HG03432 (cell line): ENCODE measurements around the gene PCDHGA5.
A peak's percentile ranks its signal among the peaks of the same experiment; 100 is the strongest.
"Not testable (repeated sequence)": the region's sequence is repeated elsewhere in the genome, so short reads cannot be mapped to it uniquely, and the experiment has no call there.

ENCODE experiments used
- ATAC-seq: cut with Tn5 transposase; IDR thresholded peaks from one replicate; pipeline ENCODE4 v1.9.1; 2021; ENCODE audit warnings: mild to moderate bottlenecking, moderate library complexity; ENCODE audit not compliant: unreplicated experiment

Gene PCDHGA5

DNA sequence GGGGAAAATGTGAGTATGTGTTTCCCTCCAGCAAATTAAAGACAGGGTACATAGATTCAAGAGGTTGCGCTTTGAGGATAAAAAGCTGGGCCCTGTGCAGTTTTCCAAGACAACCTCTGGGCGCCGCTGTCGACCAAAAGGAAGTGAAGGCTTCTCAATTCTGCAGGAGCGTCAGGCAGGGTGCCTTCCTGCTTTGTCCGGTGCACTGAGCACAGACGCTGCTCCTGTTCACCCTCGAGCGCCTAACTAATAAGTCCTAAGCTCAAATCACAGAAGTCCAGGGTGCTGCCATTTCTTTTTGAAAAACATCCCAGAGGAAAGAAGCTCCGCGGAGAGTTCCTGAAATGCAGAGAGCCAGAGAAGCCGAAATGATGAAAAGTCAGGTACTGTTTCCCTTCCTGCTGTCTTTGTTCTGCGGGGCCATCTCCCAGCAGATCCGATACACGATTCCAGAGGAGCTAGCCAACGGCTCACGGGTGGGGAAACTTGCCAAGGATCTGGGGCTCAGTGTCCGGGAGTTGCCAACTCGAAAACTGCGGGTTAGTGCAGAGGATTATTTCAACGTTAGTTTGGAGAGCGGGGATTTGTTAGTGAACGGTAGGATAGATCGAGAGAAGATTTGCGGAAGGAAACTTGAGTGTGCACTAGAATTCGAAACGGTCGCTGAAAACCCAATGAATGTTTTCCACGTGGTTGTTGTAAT is 13.9 kb upstream of the PCDHGA5 start, which contains the start of gene PCDHGB1:
TSS of gene PCDHGB1 (plus strand) at position 183 of the 703 bp plus-strand sequence. CDS start at position 345, 162 bp downstream.
- ATAC-seq = peak; percentile 91

DNA sequence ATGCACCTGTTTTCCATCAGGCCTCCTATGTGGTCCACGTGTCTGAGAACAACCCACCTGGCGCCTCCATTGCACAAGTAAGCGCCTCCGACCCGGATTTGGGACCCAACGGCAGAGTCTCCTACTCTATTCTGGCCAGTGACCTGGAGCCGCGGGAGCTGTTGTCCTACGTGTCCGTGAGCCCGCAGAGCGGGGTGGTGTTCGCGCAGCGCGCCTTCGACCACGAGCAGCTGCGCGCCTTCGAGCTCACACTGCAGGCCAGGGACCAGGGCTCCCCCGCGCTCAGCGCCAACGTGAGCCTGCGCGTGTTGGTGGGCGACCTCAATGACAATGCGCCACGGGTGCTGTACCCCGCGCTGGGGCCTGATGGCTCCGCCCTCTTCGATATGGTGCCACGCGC is 12.4 kb upstream of the PCDHGA5 start:
- ATAC-seq = no peak

DNA sequence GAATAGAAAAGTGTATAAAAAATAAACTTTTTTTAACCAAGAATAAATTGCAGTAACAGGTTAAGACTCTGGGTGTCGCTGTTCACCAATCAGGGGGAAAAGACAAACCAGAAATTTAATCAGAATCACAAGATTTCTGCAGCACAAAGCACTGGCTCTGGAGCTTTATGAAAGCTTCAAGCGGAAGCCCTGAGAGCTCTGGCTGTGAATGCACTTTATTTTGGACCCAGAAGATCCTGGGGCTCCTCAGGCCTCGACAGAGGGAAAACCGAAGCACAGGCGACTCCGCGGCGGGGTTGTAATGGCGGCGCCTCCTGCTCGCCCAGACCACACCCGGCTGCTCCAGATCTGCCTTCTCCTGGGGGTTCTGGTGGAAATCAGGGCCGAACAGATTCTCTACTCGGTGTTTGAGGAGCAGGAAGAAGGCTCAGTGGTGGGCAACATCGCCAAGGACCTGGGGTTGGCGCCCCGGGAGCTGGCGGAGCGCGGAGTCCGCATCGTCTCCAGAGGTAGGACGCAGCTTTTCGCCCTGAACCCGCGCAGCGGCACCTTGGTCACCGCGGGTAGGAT is 9.0 kb upstream of the PCDHGA5 start, which contains the start of gene PCDHGA4:
TSS of gene PCDHGA4 (plus strand) at position 122 of the 570 bp plus-strand sequence. CDS start at position 209, 87 bp downstream.
- ATAC-seq = no peak

DNA sequence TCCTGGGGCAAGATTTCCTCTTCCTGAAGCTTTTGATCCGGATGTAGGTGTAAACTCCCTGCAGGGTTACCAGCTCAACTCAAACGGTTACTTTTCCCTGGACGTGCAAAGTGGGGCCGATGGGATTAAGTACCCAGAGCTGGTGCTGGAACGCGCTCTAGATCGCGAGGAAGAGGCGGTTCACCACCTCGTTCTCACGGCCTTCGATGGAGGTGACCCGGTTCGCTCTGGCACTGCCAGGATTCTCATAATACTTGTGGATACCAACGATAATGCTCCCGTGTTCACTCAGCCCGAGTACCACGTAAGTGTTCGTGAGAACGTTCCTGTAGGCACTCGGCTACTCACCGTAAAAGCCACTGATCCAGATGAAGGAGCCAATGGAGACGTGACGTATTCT is 8.3 kb upstream of the PCDHGA5 start:
- ATAC-seq = no peak

DNA sequence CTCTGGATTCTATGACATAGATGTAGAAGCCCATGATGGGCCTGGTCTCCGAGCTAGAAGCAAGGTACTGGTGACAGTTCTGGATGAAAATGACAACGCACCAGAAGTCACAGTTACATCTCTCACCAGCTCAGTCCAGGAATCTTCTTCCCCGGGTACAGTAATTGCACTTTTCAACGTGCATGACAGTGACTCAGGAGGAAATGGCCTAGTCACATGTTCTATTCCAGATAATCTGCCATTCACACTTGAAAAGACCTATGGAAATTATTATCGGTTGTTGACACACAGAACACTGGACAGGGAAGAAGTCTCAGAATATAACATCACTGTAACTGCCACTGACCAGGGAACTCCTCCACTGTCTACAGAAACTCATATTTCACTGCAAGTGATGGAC is 7.8 kb upstream of the PCDHGA5 start:
- no peak for ATAC-seq

DNA sequence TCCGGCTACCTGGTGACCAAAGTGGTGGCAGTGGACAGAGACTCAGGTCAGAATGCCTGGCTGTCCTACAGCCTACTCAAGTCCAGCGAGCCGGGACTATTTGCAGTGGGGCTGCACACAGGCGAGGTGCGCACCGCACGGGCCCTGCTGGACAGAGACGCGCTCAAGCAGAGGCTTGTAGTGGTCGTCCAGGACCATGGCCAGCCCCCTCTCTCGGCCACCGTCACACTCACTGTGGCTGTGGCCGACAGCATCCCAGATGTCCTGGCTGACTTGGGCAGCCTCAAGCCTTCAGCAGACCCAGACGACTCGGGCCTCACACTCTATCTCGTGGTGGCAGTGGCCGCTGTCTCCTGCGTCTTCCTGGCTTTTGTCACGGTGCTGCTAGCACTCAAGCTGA is 7.0 kb upstream of the PCDHGA5 start:
- ATAC-seq = no peak

DNA sequence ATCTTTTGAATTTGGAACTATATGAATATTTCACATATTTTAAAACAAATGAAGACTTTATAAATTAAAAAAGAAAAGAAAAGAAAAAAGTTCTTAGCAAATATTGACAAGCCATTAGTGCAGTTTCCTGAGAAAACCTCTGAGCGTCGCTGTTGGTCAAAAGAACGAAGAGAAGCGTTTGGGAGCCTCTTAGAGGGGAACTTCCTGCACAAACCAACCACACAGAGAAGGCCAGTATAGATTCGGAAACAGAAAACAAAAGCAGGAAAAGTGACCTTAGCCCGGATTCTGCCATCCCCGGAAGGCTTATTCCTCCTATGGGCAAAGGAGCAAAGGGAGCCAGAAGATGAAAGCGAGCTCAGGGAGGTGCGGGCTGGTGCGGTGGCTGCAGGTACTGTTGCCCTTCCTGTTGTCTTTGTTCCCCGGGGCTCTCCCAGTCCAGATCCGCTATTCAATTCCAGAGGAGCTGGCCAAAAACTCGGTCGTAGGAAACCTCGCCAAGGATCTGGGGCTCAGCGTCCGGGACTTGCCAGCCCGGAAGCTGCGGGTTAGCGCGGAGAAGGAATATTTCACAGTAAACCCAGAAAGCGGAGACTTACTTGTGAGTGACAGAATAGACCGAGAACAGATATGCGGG is 4.1 kb upstream of the PCDHGA5 start, which contains the start of gene PCDHGB2:
TSS of gene PCDHGB2 (plus strand) at position 205 of the 637 bp plus-strand sequence. CDS start at position 347, 142 bp downstream.
- peak; percentile 82 for ATAC-seq

DNA sequence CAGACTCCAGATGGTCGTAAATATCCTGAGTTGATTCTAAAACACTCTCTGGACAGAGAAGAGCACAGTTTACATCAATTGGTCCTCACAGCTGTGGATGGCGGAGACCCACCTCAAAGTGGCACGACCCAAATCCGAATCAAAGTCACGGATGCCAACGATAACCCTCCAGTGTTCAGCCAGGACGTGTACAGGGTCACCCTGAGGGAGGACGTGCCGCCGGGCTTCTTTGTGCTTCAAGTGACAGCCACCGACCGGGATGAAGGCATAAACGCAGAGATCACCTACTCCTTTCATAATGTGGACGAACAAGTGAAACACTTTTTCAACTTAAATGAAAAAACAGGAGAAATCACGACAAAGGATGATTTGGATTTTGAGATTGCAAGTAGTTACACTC is 3.3 kb upstream of the PCDHGA5 start:
- no peak for ATAC-seq

DNA sequence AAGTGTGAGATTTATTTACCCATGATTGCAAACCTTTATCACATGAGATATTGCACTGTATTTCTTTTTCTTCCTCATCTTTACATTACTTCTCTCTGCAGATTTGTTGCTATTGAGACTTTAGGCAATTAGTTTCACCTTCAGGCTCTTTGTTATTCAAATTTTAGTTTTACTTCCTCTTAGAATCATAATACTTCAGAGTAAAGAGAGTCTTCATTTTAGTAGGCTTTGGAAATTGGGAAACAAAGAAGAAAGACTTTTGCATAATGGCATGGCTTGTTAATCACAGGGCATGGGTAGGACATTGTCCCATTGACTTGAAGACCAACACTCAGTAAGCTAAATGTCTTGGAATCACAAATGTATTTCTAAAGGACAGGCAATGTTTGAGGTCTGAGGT is 1.2 kb upstream of the PCDHGA5 start:
- ATAC-seq = no peak

DNA sequence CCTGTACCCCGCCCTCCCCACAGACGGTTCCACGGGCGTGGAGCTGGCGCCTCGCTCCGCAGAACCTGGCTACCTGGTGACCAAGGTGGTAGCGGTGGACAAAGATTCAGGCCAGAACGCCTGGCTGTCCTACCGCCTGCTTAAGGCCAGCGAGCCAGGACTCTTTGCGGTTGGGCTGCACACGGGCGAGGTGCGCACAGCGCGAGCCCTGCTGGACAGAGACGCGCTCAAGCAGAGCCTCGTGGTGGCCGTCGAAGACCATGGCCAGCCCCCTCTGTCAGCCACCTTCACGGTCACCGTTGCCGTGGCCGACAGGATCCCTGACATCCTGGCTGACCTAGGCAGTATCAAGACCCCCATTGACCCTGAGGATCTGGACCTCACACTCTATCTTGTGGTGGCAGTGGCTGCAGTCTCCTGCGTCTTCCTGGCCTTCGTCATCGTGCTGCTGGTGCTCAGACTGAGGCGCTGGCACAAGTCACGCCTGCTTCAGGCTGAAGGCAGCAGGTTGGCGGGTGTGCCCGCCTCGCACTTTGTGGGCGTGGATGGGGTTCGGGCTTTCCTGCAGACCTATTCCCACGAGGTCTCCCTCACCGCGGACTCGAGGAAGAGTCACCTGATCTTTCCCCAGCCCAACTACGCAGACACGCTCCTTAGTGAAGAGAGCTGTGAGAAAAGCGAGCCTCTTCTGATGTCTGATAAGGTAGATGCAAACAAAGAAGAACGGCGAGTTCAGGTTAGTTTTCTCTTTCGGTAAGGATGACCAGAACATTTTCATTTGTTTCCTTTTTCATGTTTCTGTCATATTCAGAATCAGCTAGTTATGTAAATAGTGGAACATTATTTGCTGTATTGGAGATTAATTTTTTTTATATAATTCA is 2.3 kb downstream of the PCDHGA5 start:
- ATAC-seq = no peak

DNA sequence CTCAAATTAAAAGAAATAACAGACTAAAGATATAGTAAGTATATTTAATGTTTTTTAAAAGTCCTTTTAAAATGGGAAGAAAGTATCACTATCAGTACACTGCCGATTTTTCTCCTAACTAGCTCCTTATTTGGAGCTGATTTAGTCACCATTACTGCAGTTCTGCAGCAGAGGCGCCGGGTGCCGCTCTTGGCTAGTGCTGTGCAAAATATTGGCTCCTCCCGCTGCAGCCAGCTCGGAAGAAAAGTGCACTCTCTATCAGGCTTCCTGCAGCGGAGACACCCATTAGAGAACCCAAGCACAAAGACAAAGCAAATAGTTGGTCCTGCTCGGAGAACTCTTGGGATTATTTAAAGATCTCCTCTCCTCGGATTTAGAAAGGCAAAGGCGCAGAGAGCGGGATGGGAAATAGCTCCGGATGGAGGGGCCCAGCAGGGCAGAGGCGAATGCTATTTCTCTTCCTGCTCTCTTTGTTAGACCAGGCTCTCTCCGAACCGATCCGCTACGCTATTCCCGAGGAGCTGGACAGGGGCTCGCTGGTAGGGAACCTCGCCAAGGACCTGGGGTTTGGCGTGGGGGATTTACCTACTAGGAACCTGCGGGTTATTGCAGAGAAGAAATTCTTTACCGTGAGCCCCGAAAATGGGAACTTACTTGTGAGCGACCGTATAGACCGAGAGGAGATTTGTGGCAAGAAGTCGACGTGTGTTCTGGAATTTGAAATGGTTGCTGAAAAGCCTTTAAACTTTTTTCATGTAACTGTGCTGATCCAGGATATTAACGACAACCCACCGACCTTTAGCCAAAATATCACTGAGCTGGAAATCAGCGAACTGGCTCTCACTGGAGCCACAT is 6.3 kb downstream of the PCDHGA5 start, which contains the start of gene PCDHGB3:
TSS of gene PCDHGB3 (plus strand) at position 249 of the 855 bp plus-strand sequence. CDS start at position 402, 153 bp downstream.
- peak; percentile 93 for ATAC-seq

DNA sequence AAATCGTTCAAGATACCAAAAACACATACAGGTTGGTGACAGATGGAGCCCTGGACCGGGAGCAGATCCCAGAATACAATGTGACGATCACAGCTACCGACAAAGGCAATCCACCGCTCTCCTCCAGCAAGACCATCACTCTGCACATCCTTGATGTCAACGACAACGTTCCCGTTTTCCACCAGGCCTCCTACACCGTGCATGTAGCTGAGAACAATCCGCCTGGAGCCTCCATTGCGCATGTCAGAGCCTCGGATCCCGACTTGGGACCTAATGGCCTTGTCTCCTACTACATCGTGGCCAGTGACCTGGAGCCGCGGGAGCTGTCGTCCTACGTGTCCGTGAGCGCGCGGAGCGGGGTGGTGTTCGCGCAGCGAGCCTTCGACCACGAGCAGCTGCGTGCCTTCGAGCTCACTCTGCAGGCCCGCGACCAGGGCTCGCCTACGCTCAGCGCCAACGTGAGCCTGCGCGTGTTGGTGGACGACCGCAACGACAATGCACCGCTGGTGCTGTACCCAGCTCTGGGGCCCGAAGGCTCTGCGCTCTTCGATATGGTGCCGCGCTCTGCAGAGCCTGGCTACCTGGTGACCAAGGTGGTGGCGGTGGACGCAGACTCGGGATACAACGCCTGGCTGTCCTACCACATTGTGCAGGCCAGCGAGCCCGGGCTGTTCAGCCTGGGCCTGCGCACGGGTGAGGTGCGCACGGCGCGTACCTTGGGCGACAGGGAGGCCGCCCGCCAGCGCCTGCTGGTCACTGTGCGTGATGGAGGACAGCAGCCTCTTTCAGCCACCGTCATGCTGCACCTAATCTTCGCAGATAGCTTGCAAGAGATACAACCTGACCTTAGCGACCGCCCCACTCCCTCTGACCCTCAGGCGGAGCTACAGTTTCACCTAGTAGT is 7.9 kb downstream of the PCDHGA5 start:
- ATAC-seq = no peak

DNA sequence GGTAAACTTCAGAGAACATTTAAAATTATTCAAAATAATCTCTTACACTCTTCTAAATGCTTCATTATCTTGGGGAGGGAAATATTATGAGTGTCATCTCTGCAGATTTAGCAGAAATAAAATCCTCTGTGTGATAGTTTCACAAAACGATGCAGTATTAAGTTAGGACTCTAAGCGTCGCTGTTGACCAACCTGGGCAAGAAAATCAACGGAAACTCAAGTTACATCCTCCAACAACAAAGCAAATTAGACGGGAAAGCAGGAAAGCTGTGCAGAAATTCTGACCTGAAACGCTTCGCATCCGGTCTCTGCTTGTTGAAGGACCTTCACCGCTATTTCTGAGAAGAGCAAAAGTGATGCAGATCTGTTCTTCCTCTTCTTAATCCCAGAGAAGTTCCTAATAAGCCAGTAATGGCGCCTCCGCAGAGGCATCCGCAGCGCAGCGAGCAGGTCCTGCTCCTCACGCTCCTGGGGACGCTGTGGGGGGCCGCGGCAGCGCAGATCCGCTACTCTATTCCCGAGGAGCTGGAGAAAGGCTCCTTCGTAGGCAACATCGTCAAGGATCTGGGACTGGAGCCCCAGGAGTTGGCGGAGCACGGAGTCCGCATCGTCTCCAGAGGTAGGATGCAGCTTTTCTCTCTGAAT is 9.8 kb downstream of the PCDHGA5 start, which contains the start of gene PCDHGA6:
TSS of gene PCDHGA6 (plus strand) at position 219 of the 645 bp plus-strand sequence. CDS start at position 412, 193 bp downstream.
- no peak for ATAC-seq

DNA sequence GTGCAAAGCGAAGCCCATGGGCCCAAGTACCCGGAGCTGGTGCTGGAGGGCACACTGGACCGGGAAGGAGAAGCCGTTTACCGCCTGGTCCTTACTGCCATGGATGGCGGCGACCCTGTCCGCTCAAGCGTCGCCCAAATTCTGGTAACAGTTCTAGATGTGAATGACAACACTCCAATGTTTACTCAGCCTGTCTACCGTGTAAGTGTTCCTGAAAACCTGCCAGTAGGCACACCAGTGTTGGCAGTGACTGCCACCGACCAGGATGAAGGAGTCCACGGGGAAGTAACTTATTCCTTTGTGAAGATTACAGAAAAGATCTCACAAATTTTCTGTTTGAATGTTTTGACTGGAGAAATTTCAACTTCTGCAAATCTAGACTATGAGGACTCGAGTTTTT is 10.7 kb downstream of the PCDHGA5 start:
- ATAC-seq = no peak

DNA sequence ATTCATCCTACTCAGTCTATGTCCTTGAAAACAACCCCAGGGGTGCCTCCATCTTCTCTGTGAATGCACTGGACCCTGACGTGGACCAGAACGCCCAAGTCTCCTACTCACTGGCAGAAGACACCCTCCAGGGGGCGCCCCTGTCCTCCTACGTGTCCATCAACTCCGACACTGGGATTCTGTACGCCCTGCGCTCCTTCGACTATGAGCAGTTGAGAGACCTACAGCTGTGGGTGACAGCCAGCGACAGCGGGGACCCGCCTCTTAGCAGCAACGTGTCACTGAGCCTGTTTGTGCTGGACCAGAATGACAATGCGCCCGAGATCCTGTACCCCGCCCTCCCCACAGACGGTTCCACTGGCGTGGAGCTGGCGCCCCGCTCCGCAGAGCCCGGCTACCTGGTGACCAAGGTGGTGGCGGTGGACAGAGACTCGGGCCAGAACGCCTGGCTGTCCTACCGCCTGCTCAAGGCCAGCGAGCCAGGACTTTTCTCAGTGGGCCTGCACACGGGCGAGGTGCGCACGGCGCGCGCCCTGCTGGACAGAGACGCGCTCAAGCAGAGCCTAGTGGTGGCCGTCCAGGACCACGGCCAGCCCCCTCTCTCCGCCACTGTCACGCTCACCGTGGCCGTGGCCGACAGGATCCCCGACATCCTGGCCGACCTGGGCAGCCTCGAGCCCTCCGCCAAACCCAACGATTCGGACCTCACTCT is 11.6 kb downstream of the PCDHGA5 start:
- ATAC-seq = not testable (repeated sequence)

DNA sequence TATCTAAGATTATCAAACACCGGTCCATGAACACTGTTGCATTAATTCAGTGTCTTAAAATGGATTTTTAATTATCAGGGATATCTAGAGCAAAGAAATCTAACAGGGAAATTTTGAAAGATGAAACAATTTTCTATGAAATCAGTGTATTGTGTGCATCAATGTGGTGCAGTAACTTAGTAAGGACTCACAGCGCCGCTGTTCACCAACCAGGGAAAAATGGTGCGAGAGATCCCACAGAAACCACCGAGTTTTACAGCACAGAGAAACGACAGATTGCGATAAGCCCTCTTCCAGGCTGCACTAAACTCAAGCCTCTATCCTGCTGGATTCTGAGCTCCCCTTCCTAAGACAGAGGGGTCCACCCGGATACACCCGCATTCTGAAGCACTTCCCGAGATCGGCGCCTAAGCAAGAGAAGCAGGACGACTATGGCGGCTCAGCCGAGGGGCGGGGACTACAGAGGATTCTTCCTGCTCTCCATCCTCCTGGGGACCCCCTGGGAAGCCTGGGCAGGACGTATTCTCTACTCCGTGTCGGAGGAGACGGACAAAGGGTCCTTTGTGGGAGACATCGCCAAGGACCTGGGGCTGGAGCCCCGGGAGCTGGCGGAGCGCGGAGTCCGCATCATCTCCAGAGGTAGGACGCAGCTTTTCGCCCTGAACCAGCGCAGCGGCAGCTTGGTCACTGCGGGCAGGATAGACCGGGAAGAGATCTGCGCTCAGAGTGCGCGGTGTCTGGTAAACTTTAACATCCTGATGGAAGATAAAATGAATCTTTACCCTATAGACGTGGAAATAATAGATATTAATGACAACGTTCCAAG is 18.7 kb downstream of the PCDHGA5 start, which contains the start of gene PCDHGA7:
TSS of gene PCDHGA7 (plus strand) at position 274 of the 826 bp plus-strand sequence. CDS start at position 432, 158 bp downstream.
- peak; percentile 64 for ATAC-seq
